H1 (cell line): ENCODE measurements around the gene LHPP.

Source experiments
- CTCF ChIP-seq, 3 experiments: IDR thresholded peaks; 1 replicate in 2 of 3; 2 replicates in 1 of 3; pipeline versions ENCODE4 v1.5.1 to v1.6.1; 2011; ENCODE audit warnings: low read length in 3 of 3, mild to moderate bottlenecking in 3 of 3, inconsistent platforms in 2 of 3, low read depth in 1 of 3, moderate library complexity in 1 of 3; ENCODE audit not compliant: insufficient read depth in 1 of 3; ENCODE audit errors: control extremely low read depth in 1 of 3
- EP300 ChIP-seq, 2 experiments: IDR thresholded peaks; 1 replicate in 1 of 2; 2 replicates in 1 of 2; pipeline ENCODE4 v1.6.1; 2011 to 2012; ENCODE audit warnings: low read depth in 2 of 2, low read length in 2 of 2, mild to moderate bottlenecking in 2 of 2, borderline replicate concordance in 1 of 2, inconsistent platforms in 1 of 2, moderate library complexity in 1 of 2
- EZH2 ChIP-seq: fragments of 200-600 bp; sonication (generic); IDR thresholded peaks from 2 replicates; pipeline ENCODE4 v1.7.1; 2012; ENCODE audit warnings: low read depth, mild to moderate bottlenecking, moderate library complexity, low read length, inconsistent platforms; ENCODE audit not compliant: severe bottlenecking
- JUND ChIP-seq: IDR thresholded peaks from 2 replicates; pipeline ENCODE4 v1.6.1; 2011; ENCODE audit warnings: mild to moderate bottlenecking, improper control_type of control experiment, low read length
- MAFK ChIP-seq: IDR thresholded peaks from 2 replicates; pipeline ENCODE4 v1.6.1; 2012; ENCODE audit warnings: low read depth, mild to moderate bottlenecking, improper control_type of control experiment, low read length
- POLR2A ChIP-seq, 2 experiments: IDR thresholded peaks; 1 replicate in 1 of 2; 2 replicates in 1 of 2; pipeline ENCODE4 v1.6.1; 2011; ENCODE audit warnings: low read depth in 2 of 2, low read length in 2 of 2, mild to moderate bottlenecking in 2 of 2; ENCODE audit errors: control extremely low read depth in 1 of 2
- SIN3A ChIP-seq, 2 experiments: IDR thresholded peaks in 1 of 2; conservative IDR thresholded peaks in 1 of 2; 2 replicates each; pipeline ENCODE4 v1.6.1; 2011 to 2012; ENCODE audit warnings: low read length in 2 of 2, improper control_type of control experiment in 1 of 2, low read depth in 1 of 2, mild to moderate bottlenecking in 1 of 2
- SP2 ChIP-seq: IDR thresholded peaks from 2 replicates; pipeline ENCODE4 v1.6.1; 2012; ENCODE audit warnings: mild to moderate bottlenecking, low read length, inconsistent platforms
- TCF12 ChIP-seq: IDR thresholded peaks from 2 replicates; pipeline ENCODE4 v1.6.1; 2011; ENCODE audit warnings: low read depth, mild to moderate bottlenecking, low read length
- TF ChIP-seq, protein P1 (sequence below): fragments of 300-600 bp; sonication (generic); IDR thresholded peaks from 2 replicates; pipeline ENCODE4 v1.7.1; 2012; ENCODE audit warnings: low read length, moderate library complexity, mild to moderate bottlenecking, inconsistent platforms; ENCODE audit not compliant: insufficient replicate concordance

GRCh38 chr10:124577651-124578050 lies 116.0 kb downstream of the LHPP start:
- TF ChIP-seq CTCF (IDR thresholded peaks at IDR 0.05; ENCODE audit: control extremely low read depth in 1 of 3, insufficient read depth in 1 of 3, low read depth in 1 of 3, low read length in 3 of 3): no peak
- no peak for TF ChIP-seq TCF12
- no peak for TF ChIP-seq JUND
- no peak for TF ChIP-seq MAFK
- TF ChIP-seq SP2: no peak
- TF ChIP-seq, protein P1, sequence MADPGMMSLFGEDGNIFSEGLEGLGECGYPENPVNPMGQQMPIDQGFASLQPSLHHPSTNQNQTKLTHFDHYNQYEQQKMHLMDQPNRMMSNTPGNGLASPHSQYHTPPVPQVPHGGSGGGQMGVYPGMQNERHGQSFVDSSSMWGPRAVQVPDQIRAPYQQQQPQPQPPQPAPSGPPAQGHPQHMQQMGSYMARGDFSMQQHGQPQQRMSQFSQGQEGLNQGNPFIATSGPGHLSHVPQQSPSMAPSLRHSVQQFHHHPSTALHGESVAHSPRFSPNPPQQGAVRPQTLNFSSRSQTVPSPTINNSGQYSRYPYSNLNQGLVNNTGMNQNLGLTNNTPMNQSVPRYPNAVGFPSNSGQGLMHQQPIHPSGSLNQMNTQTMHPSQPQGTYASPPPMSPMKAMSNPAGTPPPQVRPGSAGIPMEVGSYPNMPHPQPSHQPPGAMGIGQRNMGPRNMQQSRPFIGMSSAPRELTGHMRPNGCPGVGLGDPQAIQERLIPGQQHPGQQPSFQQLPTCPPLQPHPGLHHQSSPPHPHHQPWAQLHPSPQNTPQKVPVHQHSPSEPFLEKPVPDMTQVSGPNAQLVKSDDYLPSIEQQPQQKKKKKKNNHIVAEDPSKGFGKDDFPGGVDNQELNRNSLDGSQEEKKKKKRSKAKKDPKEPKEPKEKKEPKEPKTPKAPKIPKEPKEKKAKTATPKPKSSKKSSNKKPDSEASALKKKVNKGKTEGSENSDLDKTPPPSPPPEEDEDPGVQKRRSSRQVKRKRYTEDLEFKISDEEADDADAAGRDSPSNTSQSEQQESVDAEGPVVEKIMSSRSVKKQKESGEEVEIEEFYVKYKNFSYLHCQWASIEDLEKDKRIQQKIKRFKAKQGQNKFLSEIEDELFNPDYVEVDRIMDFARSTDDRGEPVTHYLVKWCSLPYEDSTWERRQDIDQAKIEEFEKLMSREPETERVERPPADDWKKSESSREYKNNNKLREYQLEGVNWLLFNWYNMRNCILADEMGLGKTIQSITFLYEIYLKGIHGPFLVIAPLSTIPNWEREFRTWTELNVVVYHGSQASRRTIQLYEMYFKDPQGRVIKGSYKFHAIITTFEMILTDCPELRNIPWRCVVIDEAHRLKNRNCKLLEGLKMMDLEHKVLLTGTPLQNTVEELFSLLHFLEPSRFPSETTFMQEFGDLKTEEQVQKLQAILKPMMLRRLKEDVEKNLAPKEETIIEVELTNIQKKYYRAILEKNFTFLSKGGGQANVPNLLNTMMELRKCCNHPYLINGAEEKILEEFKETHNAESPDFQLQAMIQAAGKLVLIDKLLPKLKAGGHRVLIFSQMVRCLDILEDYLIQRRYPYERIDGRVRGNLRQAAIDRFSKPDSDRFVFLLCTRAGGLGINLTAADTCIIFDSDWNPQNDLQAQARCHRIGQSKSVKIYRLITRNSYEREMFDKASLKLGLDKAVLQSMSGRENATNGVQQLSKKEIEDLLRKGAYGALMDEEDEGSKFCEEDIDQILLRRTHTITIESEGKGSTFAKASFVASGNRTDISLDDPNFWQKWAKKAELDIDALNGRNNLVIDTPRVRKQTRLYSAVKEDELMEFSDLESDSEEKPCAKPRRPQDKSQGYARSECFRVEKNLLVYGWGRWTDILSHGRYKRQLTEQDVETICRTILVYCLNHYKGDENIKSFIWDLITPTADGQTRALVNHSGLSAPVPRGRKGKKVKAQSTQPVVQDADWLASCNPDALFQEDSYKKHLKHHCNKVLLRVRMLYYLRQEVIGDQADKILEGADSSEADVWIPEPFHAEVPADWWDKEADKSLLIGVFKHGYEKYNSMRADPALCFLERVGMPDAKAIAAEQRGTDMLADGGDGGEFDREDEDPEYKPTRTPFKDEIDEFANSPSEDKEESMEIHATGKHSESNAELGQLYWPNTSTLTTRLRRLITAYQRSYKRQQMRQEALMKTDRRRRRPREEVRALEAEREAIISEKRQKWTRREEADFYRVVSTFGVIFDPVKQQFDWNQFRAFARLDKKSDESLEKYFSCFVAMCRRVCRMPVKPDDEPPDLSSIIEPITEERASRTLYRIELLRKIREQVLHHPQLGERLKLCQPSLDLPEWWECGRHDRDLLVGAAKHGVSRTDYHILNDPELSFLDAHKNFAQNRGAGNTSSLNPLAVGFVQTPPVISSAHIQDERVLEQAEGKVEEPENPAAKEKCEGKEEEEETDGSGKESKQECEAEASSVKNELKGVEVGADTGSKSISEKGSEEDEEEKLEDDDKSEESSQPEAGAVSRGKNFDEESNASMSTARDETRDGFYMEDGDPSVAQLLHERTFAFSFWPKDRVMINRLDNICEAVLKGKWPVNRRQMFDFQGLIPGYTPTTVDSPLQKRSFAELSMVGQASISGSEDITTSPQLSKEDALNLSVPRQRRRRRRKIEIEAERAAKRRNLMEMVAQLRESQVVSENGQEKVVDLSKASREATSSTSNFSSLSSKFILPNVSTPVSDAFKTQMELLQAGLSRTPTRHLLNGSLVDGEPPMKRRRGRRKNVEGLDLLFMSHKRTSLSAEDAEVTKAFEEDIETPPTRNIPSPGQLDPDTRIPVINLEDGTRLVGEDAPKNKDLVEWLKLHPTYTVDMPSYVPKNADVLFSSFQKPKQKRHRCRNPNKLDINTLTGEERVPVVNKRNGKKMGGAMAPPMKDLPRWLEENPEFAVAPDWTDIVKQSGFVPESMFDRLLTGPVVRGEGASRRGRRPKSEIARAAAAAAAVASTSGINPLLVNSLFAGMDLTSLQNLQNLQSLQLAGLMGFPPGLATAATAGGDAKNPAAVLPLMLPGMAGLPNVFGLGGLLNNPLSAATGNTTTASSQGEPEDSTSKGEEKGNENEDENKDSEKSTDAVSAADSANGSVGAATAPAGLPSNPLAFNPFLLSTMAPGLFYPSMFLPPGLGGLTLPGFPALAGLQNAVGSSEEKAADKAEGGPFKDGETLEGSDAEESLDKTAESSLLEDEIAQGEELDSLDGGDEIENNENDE: no peak
- TF ChIP-seq EP300 (IDR thresholded peaks at IDR 0.05; ENCODE audit: borderline replicate concordance in 1 of 2, low read depth in 2 of 2, low read length in 2 of 2): no peak
- TF ChIP-seq SIN3A (conservative IDR thresholded peaks at IDR 0.05 in 1 of 2, IDR thresholded peaks at IDR 0.05 in 1 of 2; ENCODE audit: low read depth in 1 of 2, low read length in 2 of 2): no peak
- no peak for TF ChIP-seq EZH2
- TF ChIP-seq POLR2A (IDR thresholded peaks at IDR 0.05; ENCODE audit: control extremely low read depth in 1 of 2, low read depth in 2 of 2, low read length in 2 of 2): no peak
